MM.1S (cell line): ENCODE measurements around the gene COX14.
A peak's percentile ranks its signal among the peaks of the same experiment; 100 is the strongest.

Source experiments
- DNase-seq: peaks from one replicate; pipeline ENCODE4 v3.0.0-alpha.2; 2015
- H2AFZ ChIP-seq: fragments of 300-600 bp; sonication (generic); 2 replicates; pipeline ENCODE4 v1.6.0; 2016; ENCODE audit warnings: antibody characterized with exemption, low read length
- H3F3A ChIP-seq: fragments of 300-600 bp; sonication (generic); 2 replicates; pipeline ENCODE4 v1.6.1; 2016; ENCODE audit warnings: mild to moderate bottlenecking, antibody characterized with exemption, low read length, moderate library complexity, mixed read lengths; ENCODE audit not compliant: insufficient read depth
- H3K27ac ChIP-seq: fragments of 300-600 bp; sonication (generic); 2 replicates; pipeline ENCODE4 v1.5.1; 2016; ENCODE audit warnings: mild to moderate bottlenecking, low read length
- H3K27me3 ChIP-seq: fragments of 300-600 bp; sonication (generic); replicated peaks from 2 replicates; pipeline ENCODE4 v1.6.0; 2016; ENCODE audit warnings: low read length; ENCODE audit not compliant: insufficient read depth
- H3K36me3 ChIP-seq: fragments of 300-600 bp; sonication (generic); replicated peaks from 2 replicates; pipeline ENCODE4 v1.6.1; 2016; ENCODE audit warnings: mild to moderate bottlenecking, low read length, mixed read lengths; ENCODE audit not compliant: insufficient read depth
- H3K4me1 ChIP-seq: fragments of 300-600 bp; sonication (generic); 2 replicates; pipeline ENCODE4 v1.6.1; 2016; ENCODE audit warnings: low read length, mixed read lengths
- H3K4me2 ChIP-seq: fragments of 300-600 bp; sonication (generic); 2 replicates; pipeline ENCODE4 v1.6.0; 2016; ENCODE audit warnings: low read depth, low read length
- H3K4me3 ChIP-seq: fragments of 300-600 bp; sonication (generic); 2 replicates; pipeline ENCODE4 v1.5.1; 2016; ENCODE audit warnings: low read length, mixed read lengths
- H3K79me2 ChIP-seq: fragments of 300-600 bp; sonication (generic); 2 replicates; pipeline ENCODE4 v1.6.1; 2016; ENCODE audit warnings: mixed run types, low read length, mixed read lengths
- H3K9ac ChIP-seq: fragments of 300-600 bp; sonication (generic); 2 replicates; pipeline ENCODE4 v1.6.1; 2016; ENCODE audit warnings: low read length, mixed read lengths
- H3K9me2 ChIP-seq: fragments of 300-600 bp; sonication (generic); replicated peaks from 2 replicates; pipeline ENCODE4 v1.6.1; 2016; ENCODE audit warnings: mild to moderate bottlenecking, low read length, mixed read lengths; ENCODE audit not compliant: insufficient read depth
- H3K9me3 ChIP-seq: fragments of 300-600 bp; sonication (generic); replicated peaks from 2 replicates; pipeline ENCODE4 v1.6.1; 2016; ENCODE audit warnings: mild to moderate bottlenecking, low read length, mixed read lengths; ENCODE audit not compliant: insufficient read depth
- H4K20me1 ChIP-seq: fragments of 300-600 bp; sonication (generic); 2 replicates; pipeline ENCODE4 v1.6.1; 2016; ENCODE audit warnings: mild to moderate bottlenecking, low read length, moderate library complexity, mixed read lengths; ENCODE audit not compliant: insufficient read depth
- EZH2 ChIP-seq: fragments of 300-600 bp; sonication (generic); optimal IDR thresholded peaks from 2 replicates; pipeline ENCODE3; 2017; ENCODE audit warnings: low read depth, mild to moderate bottlenecking, antibody characterized with exemption, low read length, mixed read lengths
- EZH2phosphoT487 ChIP-seq: fragments of 300-600 bp; sonication (generic); IDR thresholded peaks from 2 replicates; pipeline ENCODE4 v1.6.1; 2018; ENCODE audit warnings: antibody characterized with exemption, low read length
- TF ChIP-seq, protein P1 (sequence below): fragments of 300-600 bp; sonication (generic); IDR thresholded peaks from 2 replicates; pipeline ENCODE4 v1.5.1; 2016; ENCODE audit warnings: antibody characterized with exemption, low read length, mixed read lengths

COX14 gene

DNA sequence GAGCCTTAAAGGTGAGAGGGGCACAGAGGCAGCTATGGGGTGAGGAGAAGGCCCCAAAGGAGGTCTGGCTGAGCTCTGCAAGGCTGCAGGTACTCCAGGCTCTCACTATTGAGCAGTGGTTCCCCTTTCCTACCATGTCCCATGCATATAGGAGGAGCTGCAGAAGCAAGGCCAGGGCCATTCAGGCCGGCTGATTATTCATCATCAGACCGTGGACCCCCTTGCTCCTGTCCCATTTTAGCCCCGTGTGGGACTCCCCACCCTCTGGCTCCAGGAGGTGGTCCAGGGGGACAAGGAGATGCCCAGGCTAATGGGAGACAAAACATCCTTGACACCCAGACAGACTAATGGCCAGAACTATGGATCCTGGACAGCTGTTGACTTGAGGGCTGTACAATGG is 5.1 kb upstream of the COX14 start:
- no peak overlapping the region for H3K4me2 ChIP-seq
- H3F3A ChIP-seq = peaks cover 26% of the 10 kb centered on the region
- no peaks in the 10 kb centered on the region for H3K9me2 ChIP-seq
- no peak overlapping the region for H3K4me3 ChIP-seq
- H3K27me3 ChIP-seq = no peaks in the 10 kb centered on the region
- peaks cover 32% of the 10 kb centered on the region for H3K4me1 ChIP-seq
- no peak for DNase-seq
- H3K79me2 ChIP-seq = no peaks in the 10 kb centered on the region
- H3K9ac ChIP-seq = no peak overlapping the region
- H4K20me1 ChIP-seq = no peaks in the 10 kb centered on the region
- H3K9me3 ChIP-seq = no peaks in the 10 kb centered on the region
- TF ChIP-seq EZH2phosphoT487 (no peak), EZH2 (no peak)
- TF ChIP-seq, protein P1, sequence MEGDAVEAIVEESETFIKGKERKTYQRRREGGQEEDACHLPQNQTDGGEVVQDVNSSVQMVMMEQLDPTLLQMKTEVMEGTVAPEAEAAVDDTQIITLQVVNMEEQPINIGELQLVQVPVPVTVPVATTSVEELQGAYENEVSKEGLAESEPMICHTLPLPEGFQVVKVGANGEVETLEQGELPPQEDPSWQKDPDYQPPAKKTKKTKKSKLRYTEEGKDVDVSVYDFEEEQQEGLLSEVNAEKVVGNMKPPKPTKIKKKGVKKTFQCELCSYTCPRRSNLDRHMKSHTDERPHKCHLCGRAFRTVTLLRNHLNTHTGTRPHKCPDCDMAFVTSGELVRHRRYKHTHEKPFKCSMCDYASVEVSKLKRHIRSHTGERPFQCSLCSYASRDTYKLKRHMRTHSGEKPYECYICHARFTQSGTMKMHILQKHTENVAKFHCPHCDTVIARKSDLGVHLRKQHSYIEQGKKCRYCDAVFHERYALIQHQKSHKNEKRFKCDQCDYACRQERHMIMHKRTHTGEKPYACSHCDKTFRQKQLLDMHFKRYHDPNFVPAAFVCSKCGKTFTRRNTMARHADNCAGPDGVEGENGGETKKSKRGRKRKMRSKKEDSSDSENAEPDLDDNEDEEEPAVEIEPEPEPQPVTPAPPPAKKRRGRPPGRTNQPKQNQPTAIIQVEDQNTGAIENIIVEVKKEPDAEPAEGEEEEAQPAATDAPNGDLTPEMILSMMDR = no peak
- no peaks in the 10 kb centered on the region for H3K36me3 ChIP-seq
- H3K27ac ChIP-seq = no peak overlapping the region
- H2AFZ ChIP-seq = no peak overlapping the region

DNA sequence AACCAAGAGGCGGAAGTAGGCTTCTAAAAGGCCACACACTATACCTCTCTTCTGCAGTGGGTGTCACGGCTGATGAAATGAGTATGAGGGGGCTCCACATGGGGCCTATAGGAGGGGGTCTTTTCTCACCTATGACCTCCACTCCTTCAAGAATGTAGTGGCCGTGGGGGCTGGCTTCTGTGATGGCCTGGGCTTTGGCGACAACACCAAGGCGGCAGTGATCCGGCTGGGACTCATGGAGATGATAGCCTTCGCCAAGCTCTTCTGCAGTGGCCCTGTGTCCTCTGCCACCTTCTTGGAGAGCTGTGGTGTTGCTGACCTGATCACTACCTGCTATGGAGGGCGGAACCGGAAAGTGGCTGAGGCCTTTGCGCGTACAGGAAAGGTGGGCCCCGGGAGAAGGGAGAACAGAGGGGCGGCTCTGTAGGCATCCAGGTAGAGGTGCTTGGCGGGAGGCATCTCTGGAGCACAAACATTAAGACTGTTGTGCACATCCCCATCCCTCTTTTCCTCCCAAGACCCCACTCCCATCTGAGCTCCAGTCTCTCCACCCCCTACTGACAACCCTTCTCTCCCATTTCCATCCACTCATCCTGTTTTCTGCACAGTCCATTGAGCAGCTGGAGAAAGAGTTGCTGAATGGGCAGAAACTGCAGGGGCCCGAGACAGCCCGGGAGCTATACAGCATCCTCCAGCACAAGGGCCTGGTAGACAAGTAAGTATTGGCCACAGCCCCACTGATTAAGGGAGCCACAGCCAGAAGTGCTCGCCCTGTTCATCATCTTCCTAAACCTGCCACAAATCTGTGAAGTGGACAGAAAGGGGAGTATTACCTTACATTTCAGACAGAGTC is 4.4 kb upstream of the COX14 start:
- H3K4me1 ChIP-seq = peaks cover 32% of the 10 kb centered on the region
- H3K4me2 ChIP-seq = no peak overlapping the region
- TF ChIP-seq EZH2phosphoT487 (no peak), EZH2 (no peak)
- TF ChIP-seq, protein P1 = no peak
- no peaks in the 10 kb centered on the region for H3K36me3 ChIP-seq
- H3K9me3 ChIP-seq = no peaks in the 10 kb centered on the region
- H2AFZ ChIP-seq = no peak overlapping the region
- no peak overlapping the region for H3K9ac ChIP-seq
- no peaks in the 10 kb centered on the region for H3K9me2 ChIP-seq
- no peaks in the 10 kb centered on the region for H3K27me3 ChIP-seq
- H3K27ac ChIP-seq = no peak overlapping the region
- H4K20me1 ChIP-seq = no peaks in the 10 kb centered on the region
- peaks cover 6% of the 10 kb centered on the region for H3K79me2 ChIP-seq
- no peak for DNase-seq
- peaks cover 32% of the 10 kb centered on the region for H3F3A ChIP-seq
- H3K4me3 ChIP-seq = no peak overlapping the region

DNA sequence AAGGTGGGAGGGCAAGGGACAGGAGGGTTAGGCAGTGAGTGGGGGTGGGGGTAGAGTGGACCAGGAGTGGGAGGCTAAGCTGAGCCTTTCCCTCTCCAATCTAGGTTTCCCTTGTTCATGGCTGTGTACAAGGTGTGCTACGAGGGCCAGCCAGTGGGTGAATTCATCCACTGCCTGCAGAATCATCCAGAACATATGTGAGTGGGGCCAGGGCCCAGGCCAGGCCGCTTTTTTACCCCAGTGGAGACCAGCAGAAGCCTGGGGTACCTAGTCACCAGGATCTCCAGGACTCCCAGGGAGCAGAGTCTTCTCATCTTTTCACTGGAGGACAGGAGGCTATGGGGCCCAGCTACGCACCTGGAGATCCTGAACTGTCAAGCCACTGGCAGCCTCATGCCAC is 2.7 kb upstream of the COX14 start:
- Histone ChIP-seq H4K20me1 (no peaks in the 10 kb centered on the region), H3K9me2 (no peaks in the 10 kb centered on the region), H3K4me3 (peak overlapping the region; percentile 58; the same call in 1 of the 2 replicates), H3K36me3 (no peaks in the 10 kb centered on the region), H3K4me1 (peaks cover 32% of the 10 kb centered on the region), H3F3A (peaks cover 34% of the 10 kb centered on the region), H3K27ac (peak overlapping the region; percentile 98; the same call in 1 of the 2 replicates), H3K9me3 (no peaks in the 10 kb centered on the region), H3K9ac (peak overlapping the region; percentile 74; the same call in 1 of the 2 replicates), H3K79me2 (peaks cover 22% of the 10 kb centered on the region), H3K4me2 (peak overlapping the region; percentile 98), H2AFZ (peak overlapping the region; percentile 63; the same call in 1 of the 2 replicates), H3K27me3 (no peaks in the 10 kb centered on the region)
- TF ChIP-seq EZH2phosphoT487 (no peak), EZH2 (no peak)
- TF ChIP-seq, protein P1 = no peak
- DNase-seq = no peak
